Ovary (tissue), 9 donors: ENCODE measurements around the gene BRD7. TPM values are rescaled to one million over a fixed set of nuclear protein-coding genes. Genes with fewer than 3 reads are reported as not detected.

Experiments used
- DNase-seq, 5 donors: peaks; one replicate each; pipeline ENCODE4 v3.0.0-alpha.2; 2019 to 2020
- H3K27ac ChIP-seq, 2 donors: fragments of 200-600 bp; one replicate each; pipeline versions ENCODE4 v1.5.1 to v1.8.0; 2019 to 2022
- H3K27me3 ChIP-seq: fragments of 200-600 bp; one replicate; pipeline ENCODE4 v1.8.0; 2022
- H3K36me3 ChIP-seq: fragments of 200-600 bp; sonication (generic); one replicate; pipeline ENCODE4 v1.5.1; 2019
- H3K4me1 ChIP-seq: one replicate; pipeline ENCODE4 v1.8.1; 2013; ENCODE audit warnings: mild to moderate bottlenecking, moderate library complexity; ENCODE audit not compliant: insufficient read depth
- H3K4me3 ChIP-seq: fragments of 200-600 bp; sonication (generic); one replicate; pipeline ENCODE4 v1.5.1; 2017
- H3K9me3 ChIP-seq, 2 donors: fragments of 200-600 bp in 1 of 2; sonication (generic) in 1 of 2; one replicate each; pipeline versions ENCODE4 v1.5.1 to v1.8.1; 2013 to 2019; ENCODE audit warnings: mild to moderate bottlenecking in 1 of 2, moderate library complexity in 1 of 2
- EP300 ChIP-seq: sonication (generic); formaldehyde crosslinking; IDR thresholded peaks from one replicate; pipeline ENCODE4 v1.6.1; 2017; ENCODE audit warnings: antibody characterized with exemption
- POLR2A ChIP-seq: fragments of 450-650 bp; IDR thresholded peaks from one replicate; pipeline ENCODE4 v1.6.1; 2017; ENCODE audit warnings: antibody characterized with exemption, mild to moderate bottlenecking, moderate library complexity
- WGBS, 3 donors: extraction: QIAGEN DNeasy Blood & Tissue Kit in 1 of 3; methylation state at CpG; one replicate each; pipeline versions ENCODE4 v1.1.5 to v1.1.7; 2013 to 2017; 5-methylcytosine and 5-hydroxymethylcytosine counted together
- intact Hi-C, 4 donors: fragments of 100-400 bp; cut with DNase I; formaldehyde crosslinking; loops; one replicate each; pipeline versions ENCODE4 v1.11.0 to v1.15.1; 2022 to 2023
- polyA plus RNA-seq, 2 donors: library from polyadenylated mRNA; stranded (reverse); fragments of 200-250 nt in 1 of 2; fragments of 350-450 nt in 1 of 2; fragmentation: Illumina TruSeq in 1 of 2; extraction: RNeasy Lipid Tissue Mini Kit (QIAGEN cat#74804) in 1 of 2; gene quantifications; one replicate each; pipeline ENCODE4 v1.2.3, GENCODE V29; 2013 to 2014
- total RNA-seq, 7 donors: library from RNA; depleted of rRNA in 2 of 7; stranded (reverse); fragments of >200 nt in 2 of 7; fragmentation: NEBNext Ultra II Directional in 3 of 7; extraction: Animal tissue kit (Norgen Biotek cat#: 25700) in 3 of 7; gene quantifications; one replicate each; pipeline versions ENCODE4 v1.1.0 to v1.2.4, GENCODE V29; 2016 to 2023
- TF ChIP-seq, protein P1 (sequence below), 3 donors: fragments of 450-650 bp in 2 of 3; fragments of 200-600 bp in 1 of 3; IDR thresholded peaks; one replicate each; pipeline versions ENCODE4 v1.5.1 to v1.8.0; 2016 to 2022; ENCODE audit warnings: antibody characterized with exemption in 3 of 3, mild to moderate bottlenecking in 1 of 3
- donor health status: DM: no; HTN: no; CAD: no; lungs with moderate emphysema.
- donor health status: DM: no; HTN: no; CAD: no.
- donor health status: Bipolar disorder and iron deficiency.
- donor health status: DM: yes; HTN: yes; CAD: no.
- donor health status: DM: no; HTN: no; CAD: no.
- donor health status: DM: yes; HTN: yes; CAD: no.

BRD7 gene
- total and polyA plus RNA-seq, 9 donors: 30.0 to 75.1 (median 53.5) TPM

DNA sequence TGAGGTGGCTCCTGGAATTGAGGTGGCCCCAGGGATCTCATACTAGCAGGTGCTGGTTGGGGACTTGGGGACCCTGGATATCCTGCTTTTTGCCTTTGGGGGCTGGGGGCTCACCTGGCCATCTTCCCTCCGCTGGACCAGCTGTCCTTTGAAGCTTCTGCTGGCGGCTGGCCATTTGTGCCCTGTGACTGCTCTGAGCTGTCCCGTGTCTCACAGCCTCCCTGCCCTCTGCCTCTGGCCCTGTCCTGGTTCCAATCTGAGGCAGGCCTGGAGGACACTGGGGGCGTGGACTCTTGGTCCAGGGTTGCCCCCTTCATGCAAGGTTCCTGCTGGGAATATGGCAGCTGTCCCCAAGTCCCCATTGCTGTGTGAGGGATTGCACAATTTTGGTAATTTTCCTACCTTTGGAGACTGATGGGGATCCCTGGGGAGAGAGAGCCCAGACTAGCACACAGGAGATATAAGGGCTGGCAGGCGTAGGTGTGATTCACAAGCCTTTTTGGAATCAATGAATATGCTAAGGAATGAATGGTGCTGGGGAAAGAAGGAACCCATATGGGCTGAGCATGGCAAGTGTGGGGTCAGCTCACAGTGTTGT is 83.3 kb downstream of the BRD7 start:
- WGBS, 3 donors: 74 to 86% (median 74%) methylated on average over 5 of the region's 5 CpGs
- TF ChIP-seq, protein P1, sequence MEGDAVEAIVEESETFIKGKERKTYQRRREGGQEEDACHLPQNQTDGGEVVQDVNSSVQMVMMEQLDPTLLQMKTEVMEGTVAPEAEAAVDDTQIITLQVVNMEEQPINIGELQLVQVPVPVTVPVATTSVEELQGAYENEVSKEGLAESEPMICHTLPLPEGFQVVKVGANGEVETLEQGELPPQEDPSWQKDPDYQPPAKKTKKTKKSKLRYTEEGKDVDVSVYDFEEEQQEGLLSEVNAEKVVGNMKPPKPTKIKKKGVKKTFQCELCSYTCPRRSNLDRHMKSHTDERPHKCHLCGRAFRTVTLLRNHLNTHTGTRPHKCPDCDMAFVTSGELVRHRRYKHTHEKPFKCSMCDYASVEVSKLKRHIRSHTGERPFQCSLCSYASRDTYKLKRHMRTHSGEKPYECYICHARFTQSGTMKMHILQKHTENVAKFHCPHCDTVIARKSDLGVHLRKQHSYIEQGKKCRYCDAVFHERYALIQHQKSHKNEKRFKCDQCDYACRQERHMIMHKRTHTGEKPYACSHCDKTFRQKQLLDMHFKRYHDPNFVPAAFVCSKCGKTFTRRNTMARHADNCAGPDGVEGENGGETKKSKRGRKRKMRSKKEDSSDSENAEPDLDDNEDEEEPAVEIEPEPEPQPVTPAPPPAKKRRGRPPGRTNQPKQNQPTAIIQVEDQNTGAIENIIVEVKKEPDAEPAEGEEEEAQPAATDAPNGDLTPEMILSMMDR (IDR thresholded peaks at IDR 0.05): no peak
- TF ChIP-seq EP300 (no peak), POLR2A (no peak)
- H3K27ac ChIP-seq: no peak overlapping the region
- no peaks in the 10 kb centered on the region for H3K9me3 ChIP-seq
- intact Hi-C loops: no loop called here
- no peak overlapping the region for H3K4me3 ChIP-seq
- H3K36me3 ChIP-seq: no peaks in the 10 kb centered on the region
- DNase-seq: no peak
- peaks cover 8% of the 10 kb centered on the region for H3K4me1 ChIP-seq
- H3K27me3 ChIP-seq: no peaks in the 10 kb centered on the region

DNA sequence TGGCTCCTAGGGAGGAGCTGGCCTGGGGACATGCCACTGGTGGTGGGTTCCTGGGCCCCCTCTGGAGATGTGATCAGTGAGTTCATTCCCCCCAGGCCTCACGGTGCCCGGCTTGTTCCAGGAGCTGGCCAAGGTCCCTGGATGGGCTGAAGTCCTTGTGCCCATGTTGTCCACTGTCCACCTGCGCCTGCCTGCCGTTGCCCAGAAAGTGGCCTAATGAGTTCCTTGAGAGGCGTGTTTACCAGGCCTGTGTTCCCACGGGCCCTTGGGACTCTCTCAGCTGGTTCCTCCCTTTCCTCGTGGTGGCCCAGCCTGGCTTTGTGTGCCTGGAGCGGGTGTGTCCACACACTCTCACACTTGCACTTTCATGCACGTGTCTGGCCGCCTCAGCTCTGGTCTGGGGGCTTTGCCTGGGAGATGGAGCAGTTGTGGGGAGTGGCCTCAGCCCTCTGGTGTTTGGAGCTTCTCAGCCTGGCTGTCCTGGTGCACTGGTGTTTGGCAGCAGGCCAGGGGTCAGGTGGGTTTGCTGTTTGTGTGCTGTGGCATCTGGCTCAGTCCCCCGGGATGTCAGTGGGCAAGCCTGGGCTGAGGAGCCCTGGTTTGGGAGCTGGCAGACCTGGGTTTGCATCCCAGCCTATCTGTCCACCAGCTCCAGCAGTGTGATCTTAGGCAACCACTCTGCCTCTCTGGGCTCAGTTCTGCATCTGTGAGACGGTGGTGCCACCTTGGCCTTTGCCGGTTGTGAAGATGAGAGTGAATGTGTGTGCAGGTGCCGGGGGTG is 84.5 kb downstream of the BRD7 start:
- no peaks in the 10 kb centered on the region for H3K27me3 ChIP-seq
- 69 to 79% (median 69%) methylated on average over 14 of the region's 14 CpGs for WGBS, 3 donors
- H3K4me1 ChIP-seq: peaks cover 8% of the 10 kb centered on the region
- no peaks in the 10 kb centered on the region for H3K36me3 ChIP-seq
- DNase-seq: peak in 1 of 5 donors; percentile 51
- intact Hi-C loops: no loop called here
- no peak overlapping the region for H3K27ac ChIP-seq
- H3K9me3 ChIP-seq: no peaks in the 10 kb centered on the region
- H3K4me3 ChIP-seq: no peak overlapping the region
- TF ChIP-seq POLR2A (no peak), EP300 (no peak)
- TF ChIP-seq, protein P1 (IDR thresholded peaks at IDR 0.05): no peak

DNA sequence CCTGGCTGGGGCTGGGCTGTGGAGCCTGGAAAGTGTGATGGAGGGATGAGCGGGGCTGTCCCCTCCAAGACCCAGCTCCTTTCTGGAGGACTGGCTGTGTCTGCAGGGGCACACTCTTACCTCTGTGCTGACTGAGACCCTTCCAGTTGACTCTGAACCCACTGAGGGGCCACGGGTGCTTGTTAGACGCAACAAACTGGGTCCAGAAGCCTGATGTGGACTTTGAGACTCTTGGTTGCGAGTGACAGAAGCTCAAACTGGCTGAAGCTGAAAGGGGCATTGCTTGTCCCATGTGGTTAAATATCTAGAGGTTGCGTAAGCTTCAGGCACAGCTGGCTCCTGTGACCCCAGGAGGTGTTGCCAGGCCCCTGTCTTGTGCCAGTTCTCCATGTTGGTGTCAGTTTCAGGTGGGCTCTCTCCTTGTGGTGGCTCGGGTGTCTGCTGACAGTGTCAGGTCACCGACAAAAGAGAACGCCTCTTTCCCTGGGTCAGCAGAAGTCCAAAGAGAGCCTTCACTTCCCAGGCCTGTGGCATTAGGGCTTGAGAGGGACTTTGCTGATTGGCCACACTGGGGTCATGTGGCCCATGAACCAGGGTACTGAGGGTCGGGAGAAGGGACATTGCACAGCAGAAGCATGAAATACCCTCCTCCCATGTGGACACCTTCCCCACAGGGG is 85.7 kb downstream of the BRD7 start:
- TF ChIP-seq POLR2A: no peak
- no peak for TF ChIP-seq EP300
- TF ChIP-seq, protein P1 (IDR thresholded peaks at IDR 0.05): no peak
- DNase-seq: no peak
- H3K36me3 ChIP-seq: no peaks in the 10 kb centered on the region
- intact Hi-C loops: no loop called here
- peaks cover 8% of the 10 kb centered on the region for H3K4me1 ChIP-seq
- H3K27ac ChIP-seq: no peak overlapping the region
- 89 to 91% (median 89%) methylated on average over 9 of the region's 9 CpGs for WGBS, 3 donors
- H3K4me3 ChIP-seq: no peak overlapping the region
- H3K27me3 ChIP-seq: no peaks in the 10 kb centered on the region
- no peaks in the 10 kb centered on the region for H3K9me3 ChIP-seq

DNA sequence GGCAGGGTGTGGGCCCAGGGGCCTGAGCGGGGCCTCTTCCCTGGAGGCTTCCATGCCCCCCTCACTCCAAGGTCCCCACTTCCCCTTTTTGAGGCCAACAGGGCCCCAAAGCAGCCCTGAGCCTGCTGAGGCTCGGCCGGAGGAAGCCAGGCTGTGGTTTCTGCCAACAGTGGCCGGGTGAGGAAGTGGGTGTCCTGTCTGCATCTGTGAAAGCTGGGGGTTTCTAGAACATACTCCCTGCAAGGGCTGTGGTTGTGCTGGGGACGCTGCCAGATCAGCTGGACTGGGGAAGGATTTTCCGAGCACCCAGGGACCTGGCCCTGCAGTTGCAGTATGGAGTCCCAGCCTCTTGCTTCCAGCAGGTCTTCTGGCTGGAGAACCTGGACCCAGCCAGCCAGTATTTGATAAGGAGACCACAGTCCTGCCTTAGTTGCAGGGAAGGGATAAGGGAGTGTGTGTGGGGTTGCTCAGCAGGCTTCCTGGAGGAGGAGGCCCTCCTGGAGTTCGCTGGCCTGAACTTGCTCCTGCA is 86.7 kb downstream of the BRD7 start:
- no peak overlapping the region for H3K27ac ChIP-seq
- peak in 1 of 5 donors; percentile 69 for DNase-seq
- H3K36me3 ChIP-seq: no peaks in the 10 kb centered on the region
- H3K27me3 ChIP-seq: no peaks in the 10 kb centered on the region
- peaks cover 8% of the 10 kb centered on the region for H3K4me1 ChIP-seq
- intact Hi-C loops: no loop called here
- TF ChIP-seq, protein P1 (IDR thresholded peaks at IDR 0.05): no peak
- no peak for TF ChIP-seq POLR2A
- TF ChIP-seq EP300: no peak
- H3K4me3 ChIP-seq: no peak overlapping the region
- H3K9me3 ChIP-seq: no peaks in the 10 kb centered on the region
- 40 to 56% (median 48%) methylated on average over 7 of the region's 7 CpGs for WGBS, 3 donors
